ENCODE data around the gene NF1.
"Not testable (repeated sequence)": the region's sequence is repeated elsewhere in the genome, so short reads cannot be mapped to it uniquely, and the experiment has no call there.

Gene NF1

DNA sequence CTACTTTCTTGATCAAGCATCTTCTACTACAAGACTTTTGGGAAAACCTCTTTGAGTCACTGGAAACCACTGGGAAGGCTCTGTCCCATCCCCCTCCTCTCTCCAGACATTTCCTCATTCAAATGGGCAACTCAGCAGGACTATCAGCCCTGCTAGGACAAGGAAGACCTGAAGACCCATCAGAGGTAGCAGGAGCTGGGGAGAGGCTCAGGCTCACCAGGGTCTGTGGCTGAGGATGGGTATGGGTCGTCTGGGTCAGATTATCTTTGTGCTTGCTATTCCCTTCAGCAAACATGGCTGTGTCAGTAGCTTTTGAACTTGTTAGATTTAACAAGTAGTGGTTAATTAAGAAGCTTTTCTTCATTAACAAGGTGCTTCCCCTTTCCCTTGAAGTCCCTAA is 15.0 kb upstream of the NF1 start:
- H3K4me3 ChIP-seq (IDR thresholded peaks at IDR 0.05; ENCODE audit: insufficient read depth, low read depth, low read length), result no peak overlapping the region
- peaks cover 9% of the 10 kb centered on the region for H3K4me1 ChIP-seq (ENCODE audit: low read depth, poor library complexity, severe bottlenecking)
- no peak overlapping the region for H2AFZ ChIP-seq (ENCODE audit: low read depth)
- H3K27me3 ChIP-seq (ENCODE audit: insufficient read depth, low read depth), result no peaks in the 10 kb centered on the region
- TF ChIP-seq, protein P1, sequence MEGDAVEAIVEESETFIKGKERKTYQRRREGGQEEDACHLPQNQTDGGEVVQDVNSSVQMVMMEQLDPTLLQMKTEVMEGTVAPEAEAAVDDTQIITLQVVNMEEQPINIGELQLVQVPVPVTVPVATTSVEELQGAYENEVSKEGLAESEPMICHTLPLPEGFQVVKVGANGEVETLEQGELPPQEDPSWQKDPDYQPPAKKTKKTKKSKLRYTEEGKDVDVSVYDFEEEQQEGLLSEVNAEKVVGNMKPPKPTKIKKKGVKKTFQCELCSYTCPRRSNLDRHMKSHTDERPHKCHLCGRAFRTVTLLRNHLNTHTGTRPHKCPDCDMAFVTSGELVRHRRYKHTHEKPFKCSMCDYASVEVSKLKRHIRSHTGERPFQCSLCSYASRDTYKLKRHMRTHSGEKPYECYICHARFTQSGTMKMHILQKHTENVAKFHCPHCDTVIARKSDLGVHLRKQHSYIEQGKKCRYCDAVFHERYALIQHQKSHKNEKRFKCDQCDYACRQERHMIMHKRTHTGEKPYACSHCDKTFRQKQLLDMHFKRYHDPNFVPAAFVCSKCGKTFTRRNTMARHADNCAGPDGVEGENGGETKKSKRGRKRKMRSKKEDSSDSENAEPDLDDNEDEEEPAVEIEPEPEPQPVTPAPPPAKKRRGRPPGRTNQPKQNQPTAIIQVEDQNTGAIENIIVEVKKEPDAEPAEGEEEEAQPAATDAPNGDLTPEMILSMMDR (conservative IDR thresholded peaks at IDR 0.05; ENCODE audit: low read depth, low read length), result no peak
- H3K36me3 ChIP-seq (ENCODE audit: insufficient read depth), result no peaks in the 10 kb centered on the region
- no peaks in the 10 kb centered on the region for H4K20me1 ChIP-seq (ENCODE audit: insufficient read depth)
- no peak overlapping the region for H3K4me2 ChIP-seq
- no peak overlapping the region for H3K27ac ChIP-seq
- H3K79me2 ChIP-seq (ENCODE audit: insufficient read depth, low read depth), result no peaks in the 10 kb centered on the region
- no peak overlapping the region for H3K9ac ChIP-seq

DNA sequence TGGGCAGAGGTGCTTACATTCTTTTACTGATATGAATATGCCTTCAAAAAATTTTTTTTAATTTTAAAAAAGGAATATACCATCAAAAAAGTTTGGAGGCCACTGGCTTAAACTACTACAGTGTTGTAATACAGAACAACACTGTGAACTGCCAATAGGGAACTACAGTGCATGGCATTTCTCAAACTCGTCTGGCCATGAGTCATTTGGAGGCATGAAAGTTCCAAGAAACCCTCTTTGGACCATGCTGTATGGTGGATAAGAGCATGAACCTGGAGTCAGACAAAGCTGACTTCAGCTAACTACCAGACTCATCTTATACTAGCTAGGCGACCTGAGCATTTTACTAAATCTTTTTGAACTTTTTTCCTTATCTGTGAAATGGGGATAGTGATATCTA is 9.2 kb upstream of the NF1 start:
- no peaks in the 10 kb centered on the region for H3K27me3 ChIP-seq (ENCODE audit: insufficient read depth, low read depth)
- H3K79me2 ChIP-seq (ENCODE audit: insufficient read depth, low read depth), result no peaks in the 10 kb centered on the region
- peaks cover 12% of the 10 kb centered on the region for H3K4me1 ChIP-seq (ENCODE audit: low read depth, poor library complexity, severe bottlenecking)
- no peak overlapping the region for H3K4me2 ChIP-seq
- H3K27ac ChIP-seq, result no peak overlapping the region
- no peaks in the 10 kb centered on the region for H4K20me1 ChIP-seq (ENCODE audit: insufficient read depth)
- H2AFZ ChIP-seq (ENCODE audit: low read depth), result no peak overlapping the region
- no peaks in the 10 kb centered on the region for H3K36me3 ChIP-seq (ENCODE audit: insufficient read depth)
- TF ChIP-seq, protein P1 (conservative IDR thresholded peaks at IDR 0.05; ENCODE audit: low read depth, low read length), result no peak
- H3K9ac ChIP-seq, result no peak overlapping the region
- no peak overlapping the region for H3K4me3 ChIP-seq (IDR thresholded peaks at IDR 0.05; ENCODE audit: insufficient read depth, low read depth, low read length)

DNA sequence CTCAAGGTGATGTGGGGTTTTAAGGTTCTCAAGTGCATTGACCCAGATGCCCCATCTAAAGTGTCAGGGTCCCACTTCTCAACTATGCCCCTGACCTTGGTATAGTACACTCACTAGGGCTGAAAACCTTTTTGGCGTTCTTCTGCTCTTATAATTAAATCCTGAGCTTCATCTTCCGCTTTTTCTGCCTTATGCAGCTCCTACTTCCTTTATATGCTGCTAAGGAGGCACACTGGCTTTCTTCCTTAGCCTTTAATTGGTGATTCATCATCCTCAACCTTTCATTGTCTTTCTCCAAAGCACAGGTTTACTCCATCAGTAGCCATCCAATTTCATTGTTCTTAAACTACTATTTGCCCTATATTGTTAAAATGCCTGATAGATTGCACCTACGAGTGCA is 5.3 kb upstream of the NF1 start:
- Histone ChIP-seq H4K20me1 (ENCODE audit: insufficient read depth) (no peaks in the 10 kb centered on the region), H3K36me3 (ENCODE audit: insufficient read depth) (no peaks in the 10 kb centered on the region), H3K4me3 (IDR thresholded peaks at IDR 0.05; ENCODE audit: insufficient read depth, low read depth, low read length) (no peak overlapping the region), H3K27ac (no peak overlapping the region), H3K4me1 (ENCODE audit: low read depth, poor library complexity, severe bottlenecking) (peaks cover 15% of the 10 kb centered on the region), H3K4me2 (no peak overlapping the region), H3K9ac (no peak overlapping the region), H3K79me2 (ENCODE audit: insufficient read depth, low read depth) (no peaks in the 10 kb centered on the region), H3K27me3 (ENCODE audit: insufficient read depth, low read depth) (no peaks in the 10 kb centered on the region), H2AFZ (ENCODE audit: low read depth) (no peak overlapping the region)
- TF ChIP-seq, protein P1 (conservative IDR thresholded peaks at IDR 0.05; ENCODE audit: low read depth, low read length), result no peak

DNA sequence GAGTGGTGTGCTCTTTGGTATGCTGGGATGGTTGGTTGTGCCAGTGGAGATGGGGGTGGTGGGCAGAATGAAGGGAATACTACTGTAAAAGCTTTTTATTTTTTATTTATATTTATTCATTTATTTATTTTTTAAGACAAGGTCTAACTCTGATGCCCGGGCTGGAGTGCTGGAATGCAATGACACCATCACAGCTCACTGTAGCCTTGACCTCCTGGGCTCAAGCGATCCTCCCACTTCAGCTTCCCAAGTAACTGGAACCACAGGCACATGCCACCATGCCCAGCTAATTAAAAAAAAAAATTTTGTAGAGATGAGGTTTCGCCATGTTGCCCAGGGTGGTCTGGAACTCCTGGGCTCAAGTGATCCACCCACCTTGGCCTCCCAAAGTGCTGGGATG is 4.1 kb upstream of the NF1 start:
- not testable (repeated sequence) for H3K9ac ChIP-seq; H3K4me2 ChIP-seq; H4K20me1 ChIP-seq (ENCODE audit: insufficient read depth); H3K27me3 ChIP-seq (ENCODE audit: insufficient read depth, low read depth); H2AFZ ChIP-seq (ENCODE audit: low read depth); H3K79me2 ChIP-seq (ENCODE audit: insufficient read depth, low read depth); H3K36me3 ChIP-seq (ENCODE audit: insufficient read depth); H3K4me3 ChIP-seq (IDR thresholded peaks at IDR 0.05; ENCODE audit: insufficient read depth, low read depth, low read length); H3K27ac ChIP-seq
- H3K4me1 ChIP-seq (ENCODE audit: low read depth, poor library complexity, severe bottlenecking), result peaks cover 15% of the 10 kb centered on the region

DNA sequence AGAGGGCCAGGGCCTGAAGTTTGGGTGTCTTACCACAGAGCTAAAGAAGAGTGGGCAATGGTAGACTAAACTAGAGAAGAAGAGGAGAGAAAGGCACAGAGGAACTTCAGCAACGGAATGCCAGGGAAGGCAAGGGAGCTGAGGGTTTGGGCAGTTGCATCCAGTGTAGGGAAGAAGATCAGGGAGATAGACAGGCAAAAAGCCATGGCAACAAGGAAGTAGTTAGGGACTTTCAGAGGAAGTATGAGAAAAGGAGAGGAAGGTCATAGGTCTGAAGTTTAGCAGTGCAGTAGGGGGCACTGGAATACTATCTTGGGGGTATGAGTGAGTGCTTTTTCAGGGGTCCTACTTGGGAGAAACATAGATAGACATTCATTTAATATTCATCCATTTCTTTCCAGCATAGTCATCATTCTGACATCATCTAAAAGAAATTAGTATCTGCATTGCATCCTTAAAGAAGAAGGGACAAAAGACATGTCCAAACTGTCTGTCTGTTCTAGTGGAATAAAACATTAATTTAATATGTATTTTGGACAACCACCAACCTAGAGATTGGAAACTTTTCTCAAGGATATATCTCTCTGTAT is 2.2 kb upstream of the NF1 start:
- TF ChIP-seq, protein P1 (conservative IDR thresholded peaks at IDR 0.05; ENCODE audit: low read depth, low read length), result no peak
- H2AFZ ChIP-seq (ENCODE audit: low read depth), result no peak overlapping the region
- H3K27ac ChIP-seq, result no peak overlapping the region
- no peaks in the 10 kb centered on the region for H4K20me1 ChIP-seq (ENCODE audit: insufficient read depth)
- no peaks in the 10 kb centered on the region for H3K36me3 ChIP-seq (ENCODE audit: insufficient read depth)
- peaks cover 20% of the 10 kb centered on the region for H3K4me1 ChIP-seq (ENCODE audit: low read depth, poor library complexity, severe bottlenecking)
- H3K4me2 ChIP-seq, result no peak overlapping the region
- H3K27me3 ChIP-seq (ENCODE audit: insufficient read depth, low read depth), result no peaks in the 10 kb centered on the region
- H3K9ac ChIP-seq, result no peak overlapping the region
- no peak overlapping the region for H3K4me3 ChIP-seq (IDR thresholded peaks at IDR 0.05; ENCODE audit: insufficient read depth, low read depth, low read length)
- H3K79me2 ChIP-seq (ENCODE audit: insufficient read depth, low read depth), result peaks cover 13% of the 10 kb centered on the region; the same call in 1 of the 2 replicates
